Endothelial cell (in vitro differentiated cells): ENCODE measurements around the gene WNT3A. TPM values are rescaled to one million over a fixed set of nuclear protein-coding genes. Genes with fewer than 3 reads are reported as not detected.
A peak's percentile ranks its signal among the peaks of the same experiment; 100 is the strongest.

Source experiments
- DNase-seq: peaks from one replicate; pipeline ENCODE4 v3.0.0; 2021; ENCODE audit warnings: low spot score
- H3K27ac Mint-ChIP-seq: one replicate; pipeline ENCODE4 v1.8.0; 2021; ENCODE audit warnings: mixed read lengths, inconsistent platforms; ENCODE audit not compliant: unreplicated experiment
- H3K27me3 Mint-ChIP-seq: one replicate; pipeline ENCODE4 v1.8.0; 2021; ENCODE audit warnings: mild to moderate bottlenecking, moderate library complexity, mixed read lengths, inconsistent platforms; ENCODE audit not compliant: unreplicated experiment
- H3K36me3 Mint-ChIP-seq: one replicate; pipeline ENCODE4 v1.8.0; 2021; ENCODE audit warnings: mild to moderate bottlenecking, low read depth, mixed read lengths, inconsistent platforms; ENCODE audit not compliant: unreplicated experiment
- H3K4me1 Mint-ChIP-seq: one replicate; pipeline ENCODE4 v1.8.0; 2021; ENCODE audit warnings: mild to moderate bottlenecking, mixed read lengths, inconsistent platforms; ENCODE audit not compliant: unreplicated experiment
- H3K4me3 Mint-ChIP-seq: one replicate; pipeline ENCODE4 v1.8.0; 2021; ENCODE audit warnings: mild to moderate bottlenecking, mixed read lengths, inconsistent platforms; ENCODE audit not compliant: unreplicated experiment
- H3K9me3 Mint-ChIP-seq: one replicate; pipeline ENCODE4 v1.8.0; 2021; ENCODE audit warnings: mixed read lengths, inconsistent platforms; ENCODE audit not compliant: unreplicated experiment
- CTCF ChIP-seq: fragments of 200-600 bp; sonication (generic); IDR thresholded peaks from one replicate; pipeline ENCODE4 v1.5.0; 2021; ENCODE audit warnings: antibody characterized with exemption; ENCODE audit not compliant: unreplicated experiment
- total RNA-seq: library from RNA; stranded (reverse); fragmentation: NEBNext Ultra II Directional; extraction: Animal tissue kit (Norgen Biotek cat#: 25700); gene quantifications from one replicate; pipeline ENCODE4 v1.2.1, GENCODE V29; 2021; ENCODE audit not compliant: unreplicated experiment

WNT3A gene
- total RNA-seq, 1 donor from 2014 or later, result not detected

GRCh38 chr1:228099331-228099732, 92.5 kb downstream of the WNT3A start:
- Mint-ChIP-seq H3K4me3 (peak overlapping the region; percentile 78), H3K27me3 (peaks cover 15% of the 10 kb centered on the region), H3K9me3 (no peaks in the 10 kb centered on the region), H3K27ac (peak overlapping the region; percentile 24), H3K4me1 (peaks cover 19% of the 10 kb centered on the region), H3K36me3 (peaks cover 34% of the 10 kb centered on the region)
- no peak for DNase-seq
- no peak for TF ChIP-seq CTCF

GRCh38 chr1:228100822-228101613, 94.2 kb downstream of the WNT3A start:
- Mint-ChIP-seq H3K4me3 (peak overlapping the region; percentile 85), H3K27ac (peak overlapping the region; percentile 74), H3K27me3 (peaks cover 10% of the 10 kb centered on the region), H3K36me3 (peaks cover 20% of the 10 kb centered on the region), H3K4me1 (peaks cover 9% of the 10 kb centered on the region), H3K9me3 (no peaks in the 10 kb centered on the region)
- DNase-seq, result no peak
- no peak for TF ChIP-seq CTCF

GRCh38 chr1:228101614-228101993, 94.8 kb downstream of the WNT3A start:
- H3K36me3 Mint-ChIP-seq, result peaks cover 20% of the 10 kb centered on the region
- no peak for TF ChIP-seq CTCF
- peak overlapping the region; percentile 85 for H3K4me3 Mint-ChIP-seq
- no peak for DNase-seq
- peaks cover 9% of the 10 kb centered on the region for H3K4me1 Mint-ChIP-seq
- H3K27me3 Mint-ChIP-seq, result peaks cover 10% of the 10 kb centered on the region
- H3K9me3 Mint-ChIP-seq, result no peaks in the 10 kb centered on the region
- H3K27ac Mint-ChIP-seq, result peak overlapping the region; percentile 74

GRCh38 chr1:228101994-228102790, 95.4 kb downstream of the WNT3A start:
- peak; percentile 62 for DNase-seq
- Mint-ChIP-seq H3K4me1 (peaks cover 9% of the 10 kb centered on the region), H3K9me3 (no peaks in the 10 kb centered on the region), H3K36me3 (peaks cover 24% of the 10 kb centered on the region), H3K27ac (no peak overlapping the region), H3K4me3 (peak overlapping the region; percentile 81), H3K27me3 (peaks cover 13% of the 10 kb centered on the region)
- TF ChIP-seq CTCF, result no peak
